ENCODE data around the gene PTPRM.

- TF ChIP-seq RAD21 (IDR thresholded peaks at IDR 0.05; ENCODE audit: low read length) (no peak), REST (IDR thresholded peaks at IDR 0.05; ENCODE audit: low read depth, low read length) (no peak), POLR2AphosphoS5 (IDR thresholded peaks at IDR 0.05; ENCODE audit: low read depth, low read length) (no peak), CTCF (IDR thresholded peaks at IDR 0.05) (no peak), ZBTB33 (IDR thresholded peaks at IDR 0.05; ENCODE audit: borderline replicate concordance, low read depth) (no peak)
These were observed 238.0 kb downstream of the PTPRM start for GRCh38 chr18:7805096-7805495.
